Vagina (tissue), 2 donors: ENCODE measurements around the gene ACP7. TPM values are rescaled to one million over a fixed set of nuclear protein-coding genes. Genes with fewer than 3 reads are reported as not detected.
A peak's percentile ranks its signal among the peaks of the same experiment; 100 is the strongest.

Source experiments
- DNase-seq, 2 donors: peaks; one replicate each; pipeline ENCODE4 v3.0.0-alpha.2; 2017; ENCODE audit errors: extremely low spot score in 2 of 2
- H3K27ac ChIP-seq: fragments of 200-600 bp; sonication (generic); one replicate; pipeline ENCODE4 v1.5.1; 2019
- H3K27me3 ChIP-seq: fragments of 200-600 bp; sonication (generic); one replicate; pipeline ENCODE4 v1.5.1; 2019
- H3K36me3 ChIP-seq, 2 donors: fragments of 200-600 bp; sonication (generic); one replicate each; pipeline ENCODE4 v1.5.1; 2017 to 2019
- H3K4me1 ChIP-seq: fragments of 200-600 bp; sonication (generic); one replicate; pipeline ENCODE4 v1.5.1; 2019
- H3K4me3 ChIP-seq, 2 donors: fragments of 200-600 bp; sonication (generic); 1 replicate in 1 of 2; 2 replicates in 1 of 2; pipeline ENCODE4 v1.5.1; 2016 to 2019
- H3K9me3 ChIP-seq: fragments of 200-600 bp; sonication (generic); one replicate; pipeline ENCODE4 v1.5.1; 2019
- POLR2A ChIP-seq, 2 donors: fragments of 450-650 bp; IDR thresholded peaks; one replicate each; pipeline ENCODE4 v1.6.1; 2017; ENCODE audit warnings: antibody characterized with exemption in 2 of 2, mild to moderate bottlenecking in 2 of 2, moderate library complexity in 2 of 2
- POLR2AphosphoS5 ChIP-seq, 2 donors: sonication (generic); formaldehyde crosslinking; IDR thresholded peaks; one replicate each; pipeline ENCODE4 v1.9.0; 2017; ENCODE audit warnings: antibody characterized with exemption in 2 of 2, mild to moderate bottlenecking in 2 of 2, low read depth in 1 of 2; ENCODE audit not compliant: insufficient read depth in 1 of 2
- intact Hi-C: fragments of 100-400 bp; cut with DNase I; formaldehyde crosslinking; loops from one replicate; pipeline ENCODE4 v1.15.1; 2023
- total RNA-seq: library from RNA; depleted of rRNA; stranded (reverse); fragments of >200 nt; gene quantifications from one replicate; pipeline ENCODE4 v1.2.3, GENCODE V29; 2016
- TF ChIP-seq, protein P1 (sequence below), 3 experiments: fragments of 450-650 bp in 2 of 3; fragments of 200-600 bp in 1 of 3; sonication (generic) in 1 of 3; IDR thresholded peaks; one replicate each; pipeline ENCODE4 v1.5.1; 2017 to 2019; ENCODE audit warnings: antibody characterized with exemption in 3 of 3, mild to moderate bottlenecking in 2 of 3, moderate library complexity in 2 of 3

The ACP7 gene
- total RNA-seq, 1 donor from 2014 or later: not detected

DNA sequence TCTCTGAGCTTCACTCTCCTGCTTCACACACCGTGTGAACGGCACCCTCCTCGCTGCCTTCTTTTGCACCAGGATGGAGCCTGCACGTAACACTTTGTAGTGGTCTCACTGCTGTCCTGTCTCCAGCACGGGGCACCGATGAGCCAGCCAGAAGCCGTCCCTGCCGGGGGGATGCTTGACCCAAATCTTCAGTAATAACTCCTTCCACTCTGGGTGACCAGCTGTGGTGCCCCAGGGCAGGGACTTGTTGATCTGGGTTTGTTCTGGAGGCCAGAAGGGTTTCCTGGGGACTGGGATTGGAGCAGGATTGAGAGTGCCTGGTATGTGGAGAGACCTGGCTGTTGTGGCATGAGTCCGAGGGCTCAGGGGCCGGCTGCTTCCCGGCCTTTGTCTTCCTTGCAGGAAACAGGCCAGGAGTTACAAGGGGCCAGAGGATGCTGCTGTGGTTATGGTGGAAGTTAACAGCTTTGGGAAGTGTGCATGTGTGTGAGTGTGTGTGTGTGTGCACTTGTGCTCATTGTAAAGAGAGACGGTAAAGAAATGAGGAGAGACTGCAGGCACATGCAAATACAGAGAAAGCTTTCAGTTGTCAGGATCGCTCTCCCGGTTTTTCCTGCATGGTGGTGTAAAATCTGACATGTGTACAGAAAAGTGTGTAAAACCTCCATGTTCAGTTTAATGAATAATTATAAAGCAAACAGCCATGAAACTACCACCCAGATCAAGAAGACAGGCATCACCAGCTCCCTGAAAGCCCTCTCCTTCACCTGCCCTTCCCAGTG lies 60.3 kb downstream of the ACP7 start:
- TF ChIP-seq POLR2A (IDR thresholded peaks at IDR 0.05) (no peak), POLR2AphosphoS5 (IDR thresholded peaks at IDR 0.05; ENCODE audit: insufficient read depth in 1 of 2, low read depth in 1 of 2) (no peak)
- TF ChIP-seq, protein P1, sequence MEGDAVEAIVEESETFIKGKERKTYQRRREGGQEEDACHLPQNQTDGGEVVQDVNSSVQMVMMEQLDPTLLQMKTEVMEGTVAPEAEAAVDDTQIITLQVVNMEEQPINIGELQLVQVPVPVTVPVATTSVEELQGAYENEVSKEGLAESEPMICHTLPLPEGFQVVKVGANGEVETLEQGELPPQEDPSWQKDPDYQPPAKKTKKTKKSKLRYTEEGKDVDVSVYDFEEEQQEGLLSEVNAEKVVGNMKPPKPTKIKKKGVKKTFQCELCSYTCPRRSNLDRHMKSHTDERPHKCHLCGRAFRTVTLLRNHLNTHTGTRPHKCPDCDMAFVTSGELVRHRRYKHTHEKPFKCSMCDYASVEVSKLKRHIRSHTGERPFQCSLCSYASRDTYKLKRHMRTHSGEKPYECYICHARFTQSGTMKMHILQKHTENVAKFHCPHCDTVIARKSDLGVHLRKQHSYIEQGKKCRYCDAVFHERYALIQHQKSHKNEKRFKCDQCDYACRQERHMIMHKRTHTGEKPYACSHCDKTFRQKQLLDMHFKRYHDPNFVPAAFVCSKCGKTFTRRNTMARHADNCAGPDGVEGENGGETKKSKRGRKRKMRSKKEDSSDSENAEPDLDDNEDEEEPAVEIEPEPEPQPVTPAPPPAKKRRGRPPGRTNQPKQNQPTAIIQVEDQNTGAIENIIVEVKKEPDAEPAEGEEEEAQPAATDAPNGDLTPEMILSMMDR (IDR thresholded peaks at IDR 0.05): no peak
- DNase-seq: no peak
- H3K27ac ChIP-seq: peak overlapping the region; percentile 69
- intact Hi-C loops: no loop called here
- H3K9me3 ChIP-seq: no peaks in the 10 kb centered on the region
- H3K4me1 ChIP-seq: peaks cover 36% of the 10 kb centered on the region
- peak overlapping the region in 1 of 2 donors; percentile 13 for H3K4me3 ChIP-seq
- H3K36me3 ChIP-seq: no peaks in the 10 kb centered on the region
- H3K27me3 ChIP-seq: no peaks in the 10 kb centered on the region

DNA sequence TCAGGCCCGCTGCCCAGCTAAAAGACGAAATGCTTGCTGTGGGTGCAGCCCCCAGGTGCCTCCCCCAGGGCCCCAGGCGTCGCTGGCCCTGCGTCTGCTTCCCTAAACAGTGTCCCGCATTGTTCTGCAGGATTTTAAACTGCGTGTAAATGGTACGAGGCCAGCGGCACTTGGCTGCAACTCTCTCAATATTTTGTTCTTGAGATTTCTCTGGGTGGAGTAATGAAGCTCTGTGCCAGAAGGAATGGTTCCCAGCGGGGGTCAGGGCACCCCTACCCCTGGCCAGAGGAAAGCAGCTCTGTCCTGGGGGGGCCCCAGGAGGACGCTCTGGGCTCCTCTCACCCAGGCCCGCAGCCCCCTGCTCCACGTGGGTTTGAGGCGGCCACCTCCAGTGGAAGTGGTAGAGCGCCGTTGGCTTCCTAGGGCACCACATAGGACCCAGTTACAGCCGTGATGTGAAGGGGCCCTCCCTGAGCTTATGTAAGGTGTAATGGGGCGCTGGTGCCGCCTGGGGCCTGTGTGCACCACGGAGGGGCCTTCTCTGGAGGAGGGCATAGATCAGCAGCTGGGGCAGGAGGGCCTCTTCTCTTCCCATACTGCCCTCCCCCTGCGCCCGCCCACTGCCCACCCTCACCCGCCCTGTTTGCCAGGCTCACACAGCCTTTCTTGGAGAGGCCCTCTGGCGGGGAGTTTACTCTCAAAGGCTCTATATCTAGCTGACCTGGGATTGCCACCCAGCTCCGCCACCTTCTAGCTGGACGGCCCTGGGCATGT lies 61.2 kb downstream of the ACP7 start:
- Histone ChIP-seq H3K4me3 (no peak overlapping the region), H3K27ac (peak overlapping the region; percentile 69), H3K27me3 (no peaks in the 10 kb centered on the region), H3K36me3 (no peaks in the 10 kb centered on the region), H3K9me3 (no peaks in the 10 kb centered on the region), H3K4me1 (peaks cover 32% of the 10 kb centered on the region)
- intact Hi-C loops: no loop called here
- TF ChIP-seq POLR2AphosphoS5 (IDR thresholded peaks at IDR 0.05; ENCODE audit: insufficient read depth in 1 of 2, low read depth in 1 of 2) (peak in 1 of 2 donors; percentile 31), POLR2A (IDR thresholded peaks at IDR 0.05) (no peak)
- DNase-seq: no peak

DNA sequence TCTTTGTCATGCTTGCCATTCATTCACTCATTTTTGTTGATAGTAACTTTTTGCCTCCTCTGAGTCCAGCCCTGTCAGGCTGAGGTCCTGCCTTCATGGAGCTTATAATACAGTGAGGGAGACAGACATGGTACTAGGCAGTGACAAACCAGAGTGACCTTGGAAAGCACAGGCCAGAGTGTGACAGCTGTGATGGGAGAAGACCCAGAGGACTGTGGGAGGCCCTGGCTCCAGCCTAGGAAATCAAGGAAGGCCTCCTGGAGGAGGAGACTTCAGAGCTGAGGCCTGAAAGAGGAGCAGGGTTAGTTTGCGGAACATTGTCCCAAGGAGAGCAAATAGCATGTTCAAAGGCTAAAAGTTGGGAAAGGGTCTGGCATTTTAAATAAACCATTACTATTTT lies 61.9 kb downstream of the ACP7 start:
- no peak for DNase-seq
- Histone ChIP-seq H3K27ac (peak overlapping the region; percentile 5), H3K4me1 (peaks cover 32% of the 10 kb centered on the region), H3K4me3 (no peak overlapping the region), H3K36me3 (no peaks in the 10 kb centered on the region), H3K9me3 (no peaks in the 10 kb centered on the region), H3K27me3 (no peaks in the 10 kb centered on the region)
- TF ChIP-seq POLR2AphosphoS5 (IDR thresholded peaks at IDR 0.05; ENCODE audit: insufficient read depth in 1 of 2, low read depth in 1 of 2) (no peak), POLR2A (IDR thresholded peaks at IDR 0.05) (no peak)
- TF ChIP-seq, protein P1 (IDR thresholded peaks at IDR 0.05): no peak
- intact Hi-C loops: no loop called here

GRCh38 chr19:39146686-39147450 lies 62.7 kb downstream of the ACP7 start:
- intact Hi-C loops: no loop called here
- no peaks in the 10 kb centered on the region for H3K9me3 ChIP-seq
- no peaks in the 10 kb centered on the region for H3K36me3 ChIP-seq
- H3K4me3 ChIP-seq: no peak overlapping the region
- no peak overlapping the region for H3K27ac ChIP-seq
- H3K4me1 ChIP-seq: peaks cover 32% of the 10 kb centered on the region
- H3K27me3 ChIP-seq: no peaks in the 10 kb centered on the region
- no peak for DNase-seq
- TF ChIP-seq POLR2AphosphoS5 (IDR thresholded peaks at IDR 0.05; ENCODE audit: insufficient read depth in 1 of 2, low read depth in 1 of 2): no peak
- TF ChIP-seq POLR2A (IDR thresholded peaks at IDR 0.05): no peak

GRCh38 chr19:39147480-39147879 lies 63.3 kb downstream of the ACP7 start:
- Histone ChIP-seq H3K27me3 (no peaks in the 10 kb centered on the region), H3K4me1 (peaks cover 32% of the 10 kb centered on the region), H3K9me3 (no peaks in the 10 kb centered on the region), H3K36me3 (no peaks in the 10 kb centered on the region), H3K27ac (no peak overlapping the region), H3K4me3 (no peak overlapping the region)
- intact Hi-C loops: no loop called here
- TF ChIP-seq POLR2A (IDR thresholded peaks at IDR 0.05) (no peak), POLR2AphosphoS5 (IDR thresholded peaks at IDR 0.05; ENCODE audit: insufficient read depth in 1 of 2, low read depth in 1 of 2) (no peak)
- TF ChIP-seq, protein P1 (IDR thresholded peaks at IDR 0.05): no peak
- DNase-seq: no peak
